Retinal pigment epithelial cell (primary cell): ENCODE measurements around the gene TTBK2.

Experiments used
- DNase-seq: peaks from one replicate; pipeline ENCODE4 v3.0.0-alpha.2; 2010; ENCODE audit warnings: low read depth
- H3K4me3 ChIP-seq: 2 replicates; pipeline ENCODE4 v1.5.1; 2011; ENCODE audit warnings: mild to moderate bottlenecking, low read length, control low read depth, moderate library complexity
- CTCF ChIP-seq: conservative IDR thresholded peaks from 2 replicates; pipeline ENCODE4 v1.5.1; 2011; ENCODE audit warnings: low read depth, low read length, control low read depth, inconsistent platforms

TTBK2 gene

GRCh38 chr15:42727750-42728381 lies 192.7 kb downstream of the TTBK2 start:
- no peak for DNase-seq
- no peak for TF ChIP-seq CTCF
- H3K4me3 ChIP-seq: no peak overlapping the region

GRCh38 chr15:42726114-42726513 lies 194.5 kb downstream of the TTBK2 start:
- no peak overlapping the region for H3K4me3 ChIP-seq
- no peak for DNase-seq
- TF ChIP-seq CTCF: no peak

- DNase-seq: no peak
- H3K4me3 ChIP-seq: no peak overlapping the region
- TF ChIP-seq CTCF: no peak
Measured at GRCh38 chr15:42725331-42725903, 195.2 kb downstream of the TTBK2 start.

GRCh38 chr15:42724276-42724675 lies 196.3 kb downstream of the TTBK2 start:
- H3K4me3 ChIP-seq: no peak overlapping the region
- no peak for DNase-seq
- no peak for TF ChIP-seq CTCF

- no peak for DNase-seq
- peak; percentile 46 for TF ChIP-seq CTCF
- no peak overlapping the region for H3K4me3 ChIP-seq
Measured at GRCh38 chr15:42723068-42723467, 197.5 kb downstream of the TTBK2 start.

GRCh38 chr15:42721916-42722315 lies 198.7 kb downstream of the TTBK2 start:
- no peak for TF ChIP-seq CTCF
- DNase-seq: no peak

GRCh38 chr15:42721016-42721415 lies 199.6 kb downstream of the TTBK2 start:
- no peak for TF ChIP-seq CTCF
- no peak for DNase-seq
- no peak overlapping the region for H3K4me3 ChIP-seq

More at GRCh38 chr15:42721916-42722315, 198.7 kb downstream of the TTBK2 start:
- H3K4me3 ChIP-seq: no peak overlapping the region
